RPMI8226 (cell line): ENCODE measurements around the gene SSUH2.
A peak's percentile ranks its signal among the peaks of the same experiment; 100 is the strongest.

ENCODE experiments used
- DNase-seq: peaks from one replicate; pipeline ENCODE4 v3.0.0-alpha.2; 2015

The SSUH2 gene

GRCh38 chr3:8639659-8640000 is 5.0 kb downstream of the SSUH2 start:
- DNase-seq: no peak

GRCh38 chr3:8638994-8639658 is 5.5 kb downstream of the SSUH2 start:
- no peak for DNase-seq

GRCh38 chr3:8637348-8637747 is 7.2 kb downstream of the SSUH2 start:
- no peak for DNase-seq

GRCh38 chr3:8635631-8636030 is 9.0 kb downstream of the SSUH2 start:
- no peak for DNase-seq

- DNase-seq: no peak
Observed at GRCh38 chr3:8635125-8635524, 9.5 kb downstream of the SSUH2 start.

- no peak for DNase-seq
Observed at GRCh38 chr3:8632402-8633237, 12.0 kb downstream of the SSUH2 start.

GRCh38 chr3:8631661-8632060 is 12.9 kb downstream of the SSUH2 start:
- no peak for DNase-seq

- DNase-seq: no peak
Observed at GRCh38 chr3:8629151-8630021, 15.2 kb downstream of the SSUH2 start.

GRCh38 chr3:8627949-8628348 is 16.6 kb downstream of the SSUH2 start:
- DNase-seq: no peak

- no peak for DNase-seq
Observed at GRCh38 chr3:8627201-8627940, 17.2 kb downstream of the SSUH2 start.

- DNase-seq: no peak
Observed at GRCh38 chr3:8625991-8626390, 18.6 kb downstream of the SSUH2 start.

GRCh38 chr3:8624612-8625011 is 20.0 kb downstream of the SSUH2 start:
- no peak for DNase-seq

GRCh38 chr3:8623741-8624140 is 20.9 kb downstream of the SSUH2 start:
- no peak for DNase-seq

GRCh38 chr3:8622873-8623691 is 21.5 kb downstream of the SSUH2 start:
- DNase-seq: peak; percentile 57

- DNase-seq: no peak
Observed at GRCh38 chr3:8621872-8622271, 22.7 kb downstream of the SSUH2 start.

GRCh38 chr3:8621141-8621540 is 23.5 kb downstream of the SSUH2 start:
- no peak for DNase-seq

GRCh38 chr3:8619548-8619947 is 25.1 kb downstream of the SSUH2 start:
- no peak for DNase-seq

- no peak for DNase-seq
Observed at GRCh38 chr3:8618950-8619349, 25.6 kb downstream of the SSUH2 start.

GRCh38 chr3:8617921-8618320 is 26.7 kb downstream of the SSUH2 start:
- DNase-seq: no peak

GRCh38 chr3:8610951-8611350 is 33.6 kb downstream of the SSUH2 start:
- no peak for DNase-seq

GRCh38 chr3:8608791-8609467 is 35.7 kb downstream of the SSUH2 start:
- no peak for DNase-seq
